GM12878 (cell line): ENCODE measurements around the gene PSMD14. TPM values are rescaled to one million over a fixed set of nuclear protein-coding genes. Genes with fewer than 3 reads are reported as not detected.

Experiments
- ATAC-seq: fragments of 200-7000 bp; cut with Tn5 transposase; 3 replicates; pipeline ENCODE4 v1.9.1; 2020; ENCODE audit warnings: mild to moderate bottlenecking, moderate library complexity
- BruUV-seq: library from RNA; stranded (reverse); fragments of 400-500 nt; replicated peaks from 2 replicates; lab custom pipeline; 2021; lab: Mats Ljungman, UMichigan
- CTCF ChIA-PET: fragments of 300-600 bp; sonication (Branson Sonifier 250); formaldehyde crosslinking; extraction: SDS; loops from one replicate; lab custom pipeline; 2021; ENCODE audit warnings: inconsistent platforms; lab: Yijun Ruan, JAX
- POLR2A ChIA-PET: fragments of 350-600 bp; formaldehyde crosslinking; extraction: SDS; loops from one replicate; lab custom pipeline; 2021; ENCODE audit warnings: inconsistent platforms; lab: Charles Lee
- RAD21 ChIA-PET: fragments of 300-600 bp; sonication (Branson Sonifier 250); formaldehyde crosslinking; loops from one replicate; lab custom pipeline; 2023; ENCODE audit warnings: antibody characterized with exemption; ENCODE audit not compliant: unreplicated experiment; lab: Charles Lee
- SMC1A ChIA-PET: fragments of 300-600 bp; sonication (Branson Sonifier 250); formaldehyde crosslinking; loops from one replicate; lab custom pipeline; 2023; ENCODE audit not compliant: unreplicated experiment, uncharacterized antibody; lab: Charles Lee
- DNase-seq: peaks from one replicate; pipeline ENCODE4 v3.0.0-alpha.2; 2011; ENCODE audit warnings: low read depth, low spot score
- FAIRE-seq: peaks from 3 replicates; lab custom pipeline; 2011; peaks lifted over from hg19 to GRCh38; lab: Jason Lieb, UNC
- H2AFZ ChIP-seq: 2 replicates; pipeline ENCODE4 v1.6.0; 2011; ENCODE audit warnings: low read depth, low read length, control low read depth; ENCODE audit not compliant: control insufficient read depth
- H3K27ac ChIP-seq: 2 replicates; pipeline ENCODE4 v1.5.1; 2011; ENCODE audit warnings: control low read depth; ENCODE audit not compliant: control insufficient read depth, insufficient read depth
- H3K27me3 ChIP-seq, 2 experiments: replicated peaks in 1 of 2; 2 replicates each; pipeline versions ENCODE4 v1.6.0 to v1.6.1; 2011; ENCODE audit warnings: low read length in 1 of 2; ENCODE audit not compliant: control insufficient read depth in 2 of 2, insufficient read depth in 2 of 2
- H3K36me3 ChIP-seq, 2 experiments: 2 replicates each; pipeline ENCODE4 v1.5.1; 2011; ENCODE audit warnings: low read length in 1 of 2; ENCODE audit not compliant: control insufficient read depth in 2 of 2, insufficient read depth in 2 of 2
- H3K4me1 ChIP-seq: 2 replicates; pipeline ENCODE4 v1.6.1; 2011; ENCODE audit warnings: mild to moderate bottlenecking, low read length, moderate library complexity, mixed read lengths; ENCODE audit not compliant: control insufficient read depth, insufficient read depth
- H3K4me2 ChIP-seq: 2 replicates; pipeline ENCODE4 v1.6.0; 2011; ENCODE audit warnings: control low read depth; ENCODE audit not compliant: control insufficient read depth, insufficient read depth
- H3K4me3 ChIP-seq: fragments of 200-600 bp; sonication (generic); 2 replicates; pipeline ENCODE4 v1.5.1; 2016
- H3K79me2 ChIP-seq: 2 replicates; pipeline ENCODE4 v1.6.0; 2011; ENCODE audit warnings: low read length; ENCODE audit not compliant: control insufficient read depth, insufficient read depth
- H3K9ac ChIP-seq: 2 replicates; pipeline ENCODE4 v1.8.0; 2011; ENCODE audit warnings: low read length, control low read depth, mixed read lengths; ENCODE audit not compliant: control insufficient read depth, insufficient read depth
- H3K9me3 ChIP-seq: replicated peaks from 3 replicates; pipeline ENCODE4 v1.5.1; 2011; ENCODE audit warnings: mild to moderate bottlenecking, low read length; ENCODE audit not compliant: control insufficient read depth, insufficient read depth
- H4K20me1 ChIP-seq: 2 replicates; pipeline ENCODE4 v1.6.0; 2011; ENCODE audit not compliant: control insufficient read depth, insufficient read depth
- CBX3 ChIP-seq: fragments of 200-600 bp; sonication (generic); IDR thresholded peaks from 2 replicates; pipeline ENCODE4 v1.6.1; 2016; ENCODE audit warnings: low read depth, borderline replicate concordance
- EGR1 ChIP-seq, 2 experiments: IDR thresholded peaks; 1 replicate in 1 of 2; 2 replicates in 1 of 2; pipeline ENCODE4 v1.6.1; 2011 to 2012; ENCODE audit warnings: low read depth in 2 of 2, low read length in 2 of 2, borderline replicate concordance in 1 of 2, mild to moderate bottlenecking in 1 of 2, moderate library complexity in 1 of 2
- HCFC1 ChIP-seq: fragments of 150-350 bp; IDR thresholded peaks from 2 replicates; pipeline ENCODE4 v1.6.1; 2014; ENCODE audit warnings: low read length
- HDAC6 ChIP-seq: fragments of 200-600 bp; sonication (generic); IDR thresholded peaks from one replicate; pipeline ENCODE4 v1.8.0; 2017; ENCODE audit warnings: antibody characterized with exemption; ENCODE audit not compliant: unreplicated experiment
- HSF1 ChIP-seq: fragments of 150-350 bp; IDR thresholded peaks from 2 replicates; pipeline ENCODE4 v1.6.1; 2014; ENCODE audit warnings: mild to moderate bottlenecking, low read depth, low read length
- IRF4 ChIP-seq: IDR thresholded peaks from 2 replicates; pipeline ENCODE4 v1.6.1; 2011; ENCODE audit warnings: low read depth, low read length
- MLLT1 ChIP-seq: fragments of 450-650 bp; IDR thresholded peaks from 2 replicates; pipeline ENCODE4 v1.6.1; 2016; ENCODE audit warnings: mild to moderate bottlenecking
- MTA2 ChIP-seq: fragments of 450-650 bp; IDR thresholded peaks from 2 replicates; pipeline ENCODE4 v1.6.1; 2016; ENCODE audit warnings: low read depth, mild to moderate bottlenecking, moderate library complexity
- MYC ChIP-seq: IDR thresholded peaks from 2 replicates; pipeline ENCODE4 v1.6.1; 2011; ENCODE audit warnings: mild to moderate bottlenecking, low read length, moderate library complexity, inconsistent platforms; ENCODE audit not compliant: insufficient read depth, insufficient replicate concordance, insufficient read length, severe bottlenecking
- PAX8 ChIP-seq: fragments of 450-650 bp; IDR thresholded peaks from 2 replicates; pipeline ENCODE4 v1.6.1; 2017; ENCODE audit warnings: mild to moderate bottlenecking, moderate library complexity
- TCF12 ChIP-seq: IDR thresholded peaks from 2 replicates; pipeline ENCODE4 v1.6.1; 2011; ENCODE audit warnings: low read depth, mild to moderate bottlenecking, low read length
- ZZZ3 ChIP-seq: IDR thresholded peaks from 2 replicates; pipeline ENCODE4 v1.6.1; 2011; ENCODE audit warnings: low read depth; ENCODE audit not compliant: control insufficient read depth, insufficient read length
- WGBS: methylation state at CpG from one replicate; pipeline ENCODE4 v1.1.6; 2016; ENCODE audit warnings: low lambda C conversion rate; ENCODE audit not compliant: insufficient replicate concordance, insufficient coverage; ENCODE audit errors: missing lambda C conversion rate; 5-methylcytosine and 5-hydroxymethylcytosine counted together
- in situ Hi-C: fragments of 300-500 bp; cut with MboI; formaldehyde crosslinking; loops from 9 replicates; pipeline ENCODE4 v1.14.3; 2018; ENCODE audit warnings: mixed read lengths
- intact Hi-C: fragments of 100-400 bp; cut with micrococcal nuclease; formaldehyde crosslinking; loops from one replicate; pipeline ENCODE4 v1.14.2; 2022; ENCODE audit not compliant: unreplicated experiment
- polyA plus RNA-seq, 11 experiments: library from polyadenylated mRNA; depleted of rRNA in 4 of 11; unstranded in 6 of 11; stranded (reverse) in 5 of 11; fragments of >200 nt; fragmentation: Nextera tagmentation in 4 of 11; fragmentation: Illumina TruSeq in 1 of 11; extraction: Ambion mirVana in 4 of 11; extraction: Trizol in 1 of 11; gene quantifications; 1 replicate in 1 of 11; 2 replicates in 10 of 11; pipeline versions ENCODE4 v1.2.1 to v1.2.3, GENCODE V29; 2011 to 2016; ENCODE audit warnings: inconsistent platforms in 2 of 11, missing spikeins in 2 of 11, low read depth in 1 of 11
- total RNA-seq, 4 experiments: library from RNA; depleted of rRNA in 3 of 4; stranded (reverse); fragments of >200 nt in 3 of 4; fragmentation: Illumina TruSeq in 1 of 4; extraction: Trizol in 1 of 4; gene quantifications; 2 replicates each; pipeline versions ENCODE4 v1.2.1 to v1.2.3, GENCODE V29; 2013 to 2021
- TF ChIP-seq, protein P1 (sequence below): IDR thresholded peaks from 2 replicates; pipeline ENCODE4 v1.6.1; 2012; ENCODE audit warnings: low read depth, low read length, improper control_type of control experiment
- TF ChIP-seq, protein P2 (sequence below): fragments of 450-650 bp; IDR thresholded peaks from 2 replicates; pipeline ENCODE4 v1.6.1; 2018; ENCODE audit warnings: mild to moderate bottlenecking, low read depth, moderate library complexity; ENCODE audit not compliant: partially characterized antibody

Gene PSMD14
- total and polyA plus RNA-seq, 10 of the 15 experiments (the other 5 are each of a cell fraction or from before 2014, with no cell fraction given): 70.5 to 253 (median 127) TPM

GRCh38 chr2:161417438-161418274 lies 109.4 kb downstream of the PSMD14 start:
- no peak for ATAC-seq
- RAD21 ChIA-PET: no interaction called here

More at GRCh38 chr2:161417438-161418274, 109.4 kb downstream of the PSMD14 start:
- Histone ChIP-seq H4K20me1 (no peaks in the 10 kb centered on the region), H3K36me3 (no peaks in the 10 kb centered on the region), H2AFZ (no peak overlapping the region), H3K4me1 (peaks cover 5% of the 10 kb centered on the region; the same call in 1 of the 2 replicates), H3K27ac (no peak overlapping the region), H3K4me3 (no peak overlapping the region), H3K9ac (no peak overlapping the region), H3K4me2 (no peak overlapping the region), H3K79me2 (no peaks in the 10 kb centered on the region), H3K9me3 (no peaks in the 10 kb centered on the region; the same call in 2 of the 3 replicates), H3K27me3 (peaks cover 23 to 49% of the 10 kb centered on the region in 2 experiments)
- no TSS peak for BruUV-seq
- no peak for DNase-seq
- no peak for FAIRE-seq
- ChIA-PET POLR2A (no interaction called here), SMC1A (no interaction called here), CTCF (no interaction called here)
- intact Hi-C loops: no loop called here
- no peak for TF ChIP-seq PAX8
- TF ChIP-seq, protein P1, sequence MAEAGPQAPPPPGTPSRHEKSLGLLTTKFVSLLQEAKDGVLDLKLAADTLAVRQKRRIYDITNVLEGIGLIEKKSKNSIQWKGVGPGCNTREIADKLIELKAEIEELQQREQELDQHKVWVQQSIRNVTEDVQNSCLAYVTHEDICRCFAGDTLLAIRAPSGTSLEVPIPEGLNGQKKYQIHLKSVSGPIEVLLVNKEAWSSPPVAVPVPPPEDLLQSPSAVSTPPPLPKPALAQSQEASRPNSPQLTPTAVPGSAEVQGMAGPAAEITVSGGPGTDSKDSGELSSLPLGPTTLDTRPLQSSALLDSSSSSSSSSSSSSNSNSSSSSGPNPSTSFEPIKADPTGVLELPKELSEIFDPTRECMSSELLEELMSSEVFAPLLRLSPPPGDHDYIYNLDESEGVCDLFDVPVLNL: no peak
- no peak for TF ChIP-seq HSF1
- no peak for TF ChIP-seq TCF12
- TF ChIP-seq, protein P2, sequence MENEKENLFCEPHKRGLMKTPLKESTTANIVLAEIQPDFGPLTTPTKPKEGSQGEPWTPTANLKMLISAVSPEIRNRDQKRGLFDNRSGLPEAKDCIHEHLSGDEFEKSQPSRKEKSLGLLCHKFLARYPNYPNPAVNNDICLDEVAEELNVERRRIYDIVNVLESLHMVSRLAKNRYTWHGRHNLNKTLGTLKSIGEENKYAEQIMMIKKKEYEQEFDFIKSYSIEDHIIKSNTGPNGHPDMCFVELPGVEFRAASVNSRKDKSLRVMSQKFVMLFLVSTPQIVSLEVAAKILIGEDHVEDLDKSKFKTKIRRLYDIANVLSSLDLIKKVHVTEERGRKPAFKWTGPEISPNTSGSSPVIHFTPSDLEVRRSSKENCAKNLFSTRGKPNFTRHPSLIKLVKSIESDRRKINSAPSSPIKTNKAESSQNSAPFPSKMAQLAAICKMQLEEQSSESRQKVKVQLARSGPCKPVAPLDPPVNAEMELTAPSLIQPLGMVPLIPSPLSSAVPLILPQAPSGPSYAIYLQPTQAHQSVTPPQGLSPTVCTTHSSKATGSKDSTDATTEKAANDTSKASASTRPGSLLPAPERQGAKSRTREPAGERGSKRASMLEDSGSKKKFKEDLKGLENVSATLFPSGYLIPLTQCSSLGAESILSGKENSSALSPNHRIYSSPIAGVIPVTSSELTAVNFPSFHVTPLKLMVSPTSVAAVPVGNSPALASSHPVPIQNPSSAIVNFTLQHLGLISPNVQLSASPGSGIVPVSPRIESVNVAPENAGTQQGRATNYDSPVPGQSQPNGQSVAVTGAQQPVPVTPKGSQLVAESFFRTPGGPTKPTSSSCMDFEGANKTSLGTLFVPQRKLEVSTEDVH: no peak
- no peak for TF ChIP-seq HDAC6
- no peak for TF ChIP-seq HCFC1
- TF ChIP-seq EGR1 (IDR thresholded peaks at IDR 0.05; ENCODE audit: borderline replicate concordance in 1 of 2, low read depth in 2 of 2, low read length in 2 of 2): no peak
- no peak for TF ChIP-seq MTA2
- TF ChIP-seq CBX3: no peak
- no peak for TF ChIP-seq IRF4
- TF ChIP-seq ZZZ3: no peak
- no peak for TF ChIP-seq MLLT1
- TF ChIP-seq MYC: no peak
- 55% methylated on average over 20 of the region's 21 CpGs for WGBS
- in situ Hi-C loops: no loop called here
